Activated naive CD8-positive, alpha-beta T cell (primary cell): ENCODE results near the gene LEMD1.
"Not testable (repeated sequence)": the region's sequence is repeated elsewhere in the genome, so short reads cannot be mapped to it uniquely, and the experiment has no call there.

Experiments
- H3K27ac Mint-ChIP-seq: one replicate; pipeline ENCODE4 v1.8.0; 2021; ENCODE audit warnings: mixed read lengths
- H3K27me3 Mint-ChIP-seq: one replicate; pipeline ENCODE4 v1.8.0; 2021; ENCODE audit warnings: mixed read lengths
- H3K36me3 Mint-ChIP-seq: one replicate; pipeline ENCODE4 v1.8.0; 2021; ENCODE audit warnings: mixed read lengths
- H3K4me1 Mint-ChIP-seq: one replicate; pipeline ENCODE4 v1.8.0; 2021; ENCODE audit warnings: low read depth, mixed read lengths
- H3K4me3 Mint-ChIP-seq: one replicate; pipeline ENCODE4 v1.8.0; 2021; ENCODE audit warnings: mild to moderate bottlenecking, mixed read lengths
- H3K9me3 Mint-ChIP-seq: one replicate; pipeline ENCODE4 v1.8.0; 2021; ENCODE audit warnings: low read depth, mixed read lengths

LEMD1 gene

GRCh38 chr1:205440476-205441317, 18.8 kb upstream of the LEMD1 start:
- peak overlapping the region; percentile 81 for H3K4me3 Mint-ChIP-seq
- no peaks in the 10 kb centered on the region for H3K9me3 Mint-ChIP-seq
- peak overlapping the region; percentile 80 for H3K27ac Mint-ChIP-seq
- H3K4me1 Mint-ChIP-seq = peaks cover 24% of the 10 kb centered on the region
- no peaks in the 10 kb centered on the region for H3K36me3 Mint-ChIP-seq
- H3K27me3 Mint-ChIP-seq = no peaks in the 10 kb centered on the region

DNA sequence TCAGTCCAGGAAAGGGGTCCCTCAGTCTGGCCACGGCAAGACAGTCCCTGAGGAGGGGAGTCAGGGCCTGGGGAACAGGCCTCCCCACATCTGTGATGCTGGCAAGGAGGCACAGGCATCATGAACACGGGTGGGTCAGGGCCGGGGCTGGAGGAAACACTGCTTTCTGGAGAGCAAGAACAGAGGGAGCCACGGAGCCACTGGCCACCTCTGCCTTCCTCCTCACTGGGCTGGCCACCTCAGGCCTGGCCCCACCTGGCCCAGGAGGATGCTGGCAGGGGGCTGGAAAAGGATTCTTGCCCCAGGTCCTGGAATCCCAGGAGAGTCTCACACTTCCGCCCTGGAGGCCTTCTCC, 18.2 kb upstream of the LEMD1 start:
- Mint-ChIP-seq H3K27me3 (peaks cover 2% of the 10 kb centered on the region), H3K36me3 (no peaks in the 10 kb centered on the region), H3K4me1 (peaks cover 24% of the 10 kb centered on the region), H3K27ac (no peak overlapping the region), H3K4me3 (no peak overlapping the region), H3K9me3 (no peaks in the 10 kb centered on the region)

DNA sequence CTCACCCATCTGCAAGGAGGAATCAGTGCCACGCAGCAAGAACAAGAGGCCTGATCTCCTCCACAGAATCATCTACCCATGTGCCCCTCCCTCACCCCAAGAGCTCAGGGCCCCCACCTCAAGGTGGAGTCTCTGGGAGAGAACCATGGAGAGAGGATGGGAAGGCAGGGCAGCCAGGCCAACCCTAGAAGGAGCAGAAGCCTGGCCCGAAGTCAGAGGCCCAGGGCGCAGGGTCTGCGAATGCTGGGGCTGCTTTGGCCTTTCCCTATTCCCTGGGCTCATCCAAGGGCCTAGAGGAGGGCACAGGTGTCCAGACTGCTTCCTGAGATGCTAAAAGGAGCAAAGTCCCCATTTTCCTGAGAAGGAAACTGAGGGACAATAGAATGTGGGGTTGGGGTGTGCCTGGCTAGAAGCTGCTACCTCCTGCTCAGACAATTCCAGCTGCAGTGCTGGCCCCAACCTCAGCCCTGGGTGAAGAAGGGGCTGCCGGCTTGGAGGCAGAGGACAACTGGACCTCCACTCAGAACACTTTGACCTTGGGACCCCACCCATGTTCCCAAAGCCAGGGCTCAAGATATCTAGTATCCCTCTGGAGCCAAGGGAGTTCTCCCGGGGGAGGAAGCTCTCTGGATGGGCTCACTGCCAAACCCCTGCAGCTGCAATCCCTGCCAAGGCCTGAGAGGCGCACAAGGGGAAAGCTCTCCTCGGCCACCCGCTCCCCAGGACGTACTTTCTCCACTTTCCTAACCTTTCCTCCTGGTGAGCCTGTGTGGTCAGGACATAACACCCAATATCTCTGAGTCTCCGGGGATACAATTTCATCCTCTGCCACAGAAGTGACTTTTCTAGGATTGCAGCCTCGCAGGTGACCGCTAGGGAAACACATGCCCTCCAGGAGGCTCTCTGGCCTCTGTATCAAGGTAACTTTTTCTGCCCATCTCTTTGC, 16.6 kb upstream of the LEMD1 start:
- H3K4me3 Mint-ChIP-seq = no peak overlapping the region
- H3K27me3 Mint-ChIP-seq = peaks cover 2% of the 10 kb centered on the region
- H3K4me1 Mint-ChIP-seq = peaks cover 24% of the 10 kb centered on the region
- no peaks in the 10 kb centered on the region for H3K9me3 Mint-ChIP-seq
- no peaks in the 10 kb centered on the region for H3K36me3 Mint-ChIP-seq
- H3K27ac Mint-ChIP-seq = no peak overlapping the region

DNA sequence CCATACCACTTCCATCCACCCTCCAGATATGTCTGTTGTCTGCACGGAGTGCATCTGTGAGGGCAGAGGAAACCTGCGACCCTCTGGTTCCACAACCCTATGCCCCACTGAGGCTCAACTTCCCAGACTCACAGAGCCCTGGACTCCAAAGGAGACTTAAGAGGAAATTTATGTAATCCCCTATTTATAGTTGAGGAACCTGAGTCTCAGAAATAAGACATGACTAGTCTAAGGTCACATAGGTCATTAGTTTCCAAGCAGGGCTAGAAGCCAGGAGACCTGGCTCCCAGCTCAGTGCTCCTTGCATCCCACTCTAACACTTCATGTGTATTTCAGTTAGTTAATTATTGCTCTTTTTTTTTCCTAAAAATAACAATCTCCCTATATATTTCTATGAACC, 15.7 kb upstream of the LEMD1 start:
- H3K27me3 Mint-ChIP-seq = peaks cover 2% of the 10 kb centered on the region
- H3K36me3 Mint-ChIP-seq = no peaks in the 10 kb centered on the region
- no peaks in the 10 kb centered on the region for H3K9me3 Mint-ChIP-seq
- no peak overlapping the region for H3K4me3 Mint-ChIP-seq
- H3K27ac Mint-ChIP-seq = no peak overlapping the region
- H3K4me1 Mint-ChIP-seq = peaks cover 24% of the 10 kb centered on the region

GRCh38 chr1:205436776-205437410, 15.0 kb upstream of the LEMD1 start:
- Mint-ChIP-seq H3K36me3 (no peaks in the 10 kb centered on the region), H3K4me1 (peaks cover 23% of the 10 kb centered on the region), H3K9me3 (no peaks in the 10 kb centered on the region), H3K4me3 (no peak overlapping the region), H3K27ac (no peak overlapping the region), H3K27me3 (peaks cover 6% of the 10 kb centered on the region)

DNA sequence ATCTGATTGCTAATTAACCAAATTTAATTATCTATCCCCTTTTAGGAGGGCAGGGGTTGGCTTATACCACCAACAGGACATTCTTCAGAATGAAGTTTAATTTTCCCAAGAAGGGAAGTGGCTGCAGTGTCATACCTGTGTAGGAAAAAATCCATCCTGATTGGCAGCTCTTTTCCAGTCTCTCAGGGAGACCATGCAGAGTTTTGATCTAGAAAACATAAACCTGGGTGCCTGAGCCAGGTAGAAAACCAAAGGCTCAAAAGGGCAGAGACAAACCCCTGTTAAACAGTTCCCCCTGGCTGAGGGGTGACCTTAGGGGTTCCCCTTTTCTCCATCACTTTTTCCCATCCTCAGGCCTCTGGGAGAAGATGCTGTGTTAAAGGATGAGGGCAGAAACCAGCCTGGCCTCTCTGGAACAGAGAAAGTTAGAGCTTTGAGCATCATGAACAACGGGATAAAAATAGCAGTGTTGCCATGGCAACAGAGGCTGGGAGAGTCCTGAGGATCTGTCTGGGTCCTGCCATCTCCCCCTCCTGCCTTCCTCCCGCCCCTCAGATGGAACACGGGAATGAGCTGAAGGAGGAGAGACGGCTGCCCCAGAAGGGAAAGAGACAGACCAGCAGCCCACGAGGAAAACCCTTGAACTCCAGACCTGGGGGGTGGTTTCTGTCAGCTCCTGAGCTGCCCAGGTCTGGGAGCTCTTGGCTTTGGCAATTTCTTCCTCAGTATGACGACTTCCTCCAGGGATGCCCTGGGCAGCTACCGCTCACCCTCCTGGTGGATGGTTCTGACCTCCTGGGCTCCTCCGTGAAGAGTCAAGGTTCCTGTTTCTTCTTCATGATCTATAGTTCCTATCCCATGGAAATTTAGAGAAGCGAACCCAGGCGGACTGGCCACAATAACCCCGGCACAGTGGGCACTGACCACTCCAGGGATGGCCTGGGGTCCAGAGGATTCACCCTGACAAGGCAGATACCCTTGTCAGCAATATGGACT, 14.0 kb upstream of the LEMD1 start:
- no peaks in the 10 kb centered on the region for H3K9me3 Mint-ChIP-seq
- H3K4me1 Mint-ChIP-seq = peaks cover 19% of the 10 kb centered on the region
- H3K4me3 Mint-ChIP-seq = no peak overlapping the region
- no peak overlapping the region for H3K27ac Mint-ChIP-seq
- no peaks in the 10 kb centered on the region for H3K36me3 Mint-ChIP-seq
- peaks cover 8% of the 10 kb centered on the region for H3K27me3 Mint-ChIP-seq

DNA sequence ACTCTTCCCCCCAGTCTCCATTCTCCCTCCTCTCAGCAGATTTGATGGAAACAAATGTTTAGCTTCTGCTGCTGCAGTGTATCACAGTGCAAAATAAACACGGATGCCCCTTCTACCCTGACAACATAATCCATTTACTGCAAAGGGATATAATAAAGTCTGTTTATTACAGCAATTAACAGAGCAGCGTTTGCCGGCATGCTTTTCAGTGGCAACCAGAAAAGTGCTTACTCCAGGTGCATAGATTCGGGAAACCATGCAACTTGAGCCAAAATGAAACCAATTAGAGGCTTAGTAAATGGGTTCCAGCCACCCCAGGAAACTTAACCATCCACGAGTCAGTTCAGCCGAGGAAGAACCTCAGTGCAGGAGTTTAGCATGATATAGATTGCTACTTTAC, 12.9 kb upstream of the LEMD1 start:
- no peaks in the 10 kb centered on the region for H3K36me3 Mint-ChIP-seq
- no peak overlapping the region for H3K4me3 Mint-ChIP-seq
- no peak overlapping the region for H3K27ac Mint-ChIP-seq
- peaks cover 8% of the 10 kb centered on the region for H3K27me3 Mint-ChIP-seq
- peaks cover 16% of the 10 kb centered on the region for H3K4me1 Mint-ChIP-seq
- H3K9me3 Mint-ChIP-seq = no peaks in the 10 kb centered on the region

- H3K4me1 Mint-ChIP-seq = peaks cover 13% of the 10 kb centered on the region
- H3K4me3 Mint-ChIP-seq, H3K36me3 Mint-ChIP-seq, H3K9me3 Mint-ChIP-seq, H3K27ac Mint-ChIP-seq, H3K27me3 Mint-ChIP-seq: not testable (repeated sequence)
Measured at GRCh38 chr1:205432692-205433091, 10.8 kb upstream of the LEMD1 start.

DNA sequence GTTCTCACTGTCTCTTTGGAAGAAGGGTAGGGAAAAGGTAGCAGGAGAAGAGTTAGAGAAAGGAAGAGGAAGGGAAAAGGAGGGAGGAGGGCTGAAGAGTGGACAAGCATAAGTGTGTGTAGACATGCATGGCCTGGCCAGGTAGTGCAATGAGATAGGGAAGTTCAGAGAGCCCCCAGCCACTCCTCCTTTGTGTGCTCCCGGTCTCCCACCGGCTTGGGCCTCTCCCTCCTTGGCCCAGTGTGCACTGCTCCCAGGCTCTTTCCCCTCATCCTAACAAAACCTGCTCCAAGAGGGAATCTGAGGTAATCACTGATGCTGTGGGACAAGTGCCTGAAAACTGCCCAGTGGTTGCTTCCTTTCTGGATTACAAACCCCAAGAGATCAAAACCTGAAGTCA, 10.3 kb upstream of the LEMD1 start:
- Mint-ChIP-seq H3K27ac (no peak overlapping the region), H3K4me1 (peaks cover 13% of the 10 kb centered on the region), H3K9me3 (no peaks in the 10 kb centered on the region), H3K36me3 (no peaks in the 10 kb centered on the region), H3K27me3 (peaks cover 8% of the 10 kb centered on the region), H3K4me3 (no peak overlapping the region)

DNA sequence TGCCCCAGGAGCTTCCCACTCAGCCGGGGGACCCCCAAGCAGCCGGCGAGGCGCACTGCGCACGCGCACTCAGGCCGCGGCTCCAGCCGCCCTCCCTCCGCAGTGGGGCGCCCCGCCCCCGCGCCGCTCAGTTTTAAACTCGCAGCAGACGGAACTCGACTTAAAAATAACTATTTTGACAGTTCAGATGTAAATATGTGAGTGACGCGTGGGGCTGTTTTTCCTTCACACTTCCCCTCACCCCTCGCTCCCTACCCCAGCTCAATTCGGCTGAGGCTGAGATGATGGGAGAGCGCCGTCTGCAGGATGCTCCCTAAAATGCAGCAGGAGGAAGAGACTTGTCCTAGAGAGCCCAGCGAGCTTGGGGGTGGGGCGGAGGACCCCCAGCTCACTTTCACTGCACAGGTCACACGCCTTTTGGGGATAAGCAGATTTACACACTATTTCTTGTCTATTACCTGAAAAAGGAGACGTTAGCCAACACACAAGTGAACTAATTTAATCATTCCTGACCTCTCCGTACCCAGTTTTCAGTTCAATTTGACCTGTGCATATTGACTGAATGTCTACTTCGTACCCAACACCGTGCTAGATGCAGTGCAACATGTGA, 8.9 kb upstream of the LEMD1 start:
- no peaks in the 10 kb centered on the region for H3K36me3 Mint-ChIP-seq
- H3K27ac Mint-ChIP-seq = peak overlapping the region; percentile 64
- H3K4me1 Mint-ChIP-seq = peaks cover 13% of the 10 kb centered on the region
- H3K4me3 Mint-ChIP-seq = peak overlapping the region; percentile 86
- H3K27me3 Mint-ChIP-seq = peaks cover 8% of the 10 kb centered on the region
- H3K9me3 Mint-ChIP-seq = no peaks in the 10 kb centered on the region

- peaks cover 13% of the 10 kb centered on the region for H3K4me1 Mint-ChIP-seq
- H3K4me3 Mint-ChIP-seq = peak overlapping the region; percentile 86
- no peaks in the 10 kb centered on the region for H3K36me3 Mint-ChIP-seq
- H3K9me3 Mint-ChIP-seq = no peaks in the 10 kb centered on the region
- no peak overlapping the region for H3K27ac Mint-ChIP-seq
- peaks cover 6% of the 10 kb centered on the region for H3K27me3 Mint-ChIP-seq
Measured at GRCh38 chr1:205429762-205430695, 8.2 kb upstream of the LEMD1 start.

DNA sequence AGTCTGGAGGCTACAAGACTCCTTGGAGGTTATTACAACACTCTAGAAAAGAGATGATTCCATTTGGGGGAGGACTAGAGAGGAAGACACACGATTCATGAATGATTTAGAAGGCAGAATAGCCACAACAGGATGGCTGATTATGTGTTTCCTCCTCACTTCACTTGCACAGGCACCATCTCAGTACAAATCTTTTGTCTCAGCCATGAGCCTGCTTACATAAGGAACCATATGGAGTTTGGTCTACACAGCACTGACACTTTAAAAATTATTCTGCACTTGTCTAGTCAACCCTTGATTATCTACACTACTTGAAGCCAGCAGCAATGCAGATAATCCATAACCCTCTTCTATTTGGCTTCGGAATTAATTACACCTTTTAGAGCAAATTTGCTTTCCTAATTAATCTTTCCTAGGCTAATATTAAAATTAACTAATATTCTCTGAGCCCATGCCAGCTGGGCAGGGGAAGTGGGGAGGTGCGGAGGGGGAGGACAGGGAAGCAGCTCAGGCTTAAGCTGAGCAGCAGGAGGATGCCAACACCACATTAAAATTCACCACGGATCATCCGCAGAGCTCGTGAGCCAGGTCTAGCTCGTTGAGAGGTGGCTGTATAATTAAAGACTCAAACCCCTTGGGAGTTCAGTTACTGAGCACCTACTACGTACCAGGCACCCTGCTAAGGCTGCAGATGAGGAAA, 3.2 kb upstream of the LEMD1 start:
- Mint-ChIP-seq H3K27ac (no peak overlapping the region), H3K36me3 (no peaks in the 10 kb centered on the region), H3K9me3 (no peaks in the 10 kb centered on the region), H3K27me3 (peaks cover 13% of the 10 kb centered on the region), H3K4me3 (no peak overlapping the region), H3K4me1 (peaks cover 2% of the 10 kb centered on the region)
